T-helper 1 cell treated with Interleukin-12 subunit alpha and Interleukin-12 subunit beta and Interleukin-4 antibody, amounts not matched to agents 30 μg/mL and 1 μg/mL, for 36 hours (primary cell): ENCODE results near the gene VAMP8.
A peak's percentile ranks its signal among the peaks of the same experiment; 100 is the strongest.
"Not testable (repeated sequence)": the region's sequence is repeated elsewhere in the genome, so short reads cannot be mapped to it uniquely, and the experiment has no call there.

Source experiments
- H3K27ac Mint-ChIP-seq: one replicate; pipeline ENCODE4 v1.8.0; 2021; ENCODE audit warnings: mild to moderate bottlenecking, mixed read lengths
- H3K27me3 Mint-ChIP-seq: one replicate; pipeline ENCODE4 v1.8.0; 2021; ENCODE audit warnings: low read depth, mixed read lengths
- H3K36me3 Mint-ChIP-seq: one replicate; pipeline ENCODE4 v1.8.0; 2021; ENCODE audit warnings: low read depth, mixed read lengths
- H3K4me1 Mint-ChIP-seq: one replicate; pipeline ENCODE4 v1.8.0; 2021; ENCODE audit warnings: low read depth, mixed read lengths
- H3K4me3 Mint-ChIP-seq: one replicate; pipeline ENCODE4 v1.8.0; 2021; ENCODE audit warnings: mild to moderate bottlenecking, moderate library complexity, mixed read lengths
- H3K9me3 Mint-ChIP-seq: one replicate; pipeline ENCODE4 v1.8.0; 2021; ENCODE audit warnings: mixed read lengths

The VAMP8 gene

DNA sequence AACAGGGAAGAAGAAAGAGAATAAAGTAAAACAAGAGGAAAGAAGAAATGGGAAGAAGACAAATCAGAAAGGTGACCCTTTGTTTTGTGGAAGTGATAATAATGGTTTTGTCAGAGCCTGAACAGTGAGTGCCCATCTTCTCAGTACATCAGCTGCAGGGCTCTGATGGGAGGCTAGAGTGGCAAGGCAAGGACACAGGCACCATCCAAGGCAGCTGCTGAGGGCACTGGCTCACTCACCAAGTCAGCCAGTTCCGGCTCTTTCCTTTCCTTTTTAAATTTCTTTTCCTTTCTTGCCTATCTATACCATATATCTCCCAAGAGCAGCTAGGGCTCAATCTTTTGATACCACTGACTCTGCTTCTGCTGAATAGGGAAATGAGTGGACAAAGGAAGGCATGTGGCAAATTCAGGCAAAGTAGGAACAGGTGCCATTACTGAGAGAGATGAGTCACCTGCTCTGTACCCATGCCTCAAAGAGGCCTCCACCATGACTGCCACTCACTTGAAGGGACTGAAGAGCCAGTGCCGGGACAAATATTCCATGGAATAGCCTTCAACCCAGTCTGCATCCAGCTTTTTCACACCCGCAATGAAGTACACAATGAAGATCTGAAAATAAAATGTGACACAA, 22.3 kb upstream of the VAMP8 start:
- peaks cover 36% of the 10 kb centered on the region for H3K36me3 Mint-ChIP-seq
- H3K27me3 Mint-ChIP-seq = no peaks in the 10 kb centered on the region
- no peak overlapping the region for H3K4me3 Mint-ChIP-seq
- H3K27ac Mint-ChIP-seq = no peak overlapping the region
- peaks cover 14% of the 10 kb centered on the region for H3K4me1 Mint-ChIP-seq
- no peaks in the 10 kb centered on the region for H3K9me3 Mint-ChIP-seq

- H3K9me3 Mint-ChIP-seq = no peaks in the 10 kb centered on the region
- H3K27me3 Mint-ChIP-seq = no peaks in the 10 kb centered on the region
- no peak overlapping the region for H3K27ac Mint-ChIP-seq
- H3K36me3 Mint-ChIP-seq = peaks cover 24% of the 10 kb centered on the region
- H3K4me1 Mint-ChIP-seq = peaks cover 18% of the 10 kb centered on the region
- H3K4me3 Mint-ChIP-seq = no peak overlapping the region
Measured at GRCh38 chr2:85557130-85557529, 20.3 kb upstream of the VAMP8 start.

GRCh38 chr2:85558160-85558559, 19.2 kb upstream of the VAMP8 start:
- Mint-ChIP-seq H3K36me3 (peaks cover 15% of the 10 kb centered on the region), H3K27ac (no peak overlapping the region), H3K27me3 (no peaks in the 10 kb centered on the region), H3K4me1 (peaks cover 16% of the 10 kb centered on the region), H3K9me3 (no peaks in the 10 kb centered on the region), H3K4me3 (no peak overlapping the region)

DNA sequence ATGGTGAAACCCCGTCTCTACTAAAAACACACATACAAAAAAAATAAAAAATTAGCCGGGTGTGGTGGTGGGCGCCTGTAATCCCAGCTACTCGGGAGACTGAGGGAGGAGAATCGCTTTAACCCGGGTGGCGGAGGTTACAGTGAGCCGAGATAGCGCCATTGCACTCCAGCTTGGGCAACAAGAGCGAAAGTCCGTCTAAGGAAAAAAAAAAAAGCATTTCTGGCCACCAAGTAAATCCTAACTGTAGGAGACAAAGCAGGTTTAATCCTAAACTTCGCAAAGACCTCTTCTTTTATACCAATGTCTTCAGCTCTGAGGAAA, 17.0 kb upstream of the VAMP8 start:
- Mint-ChIP-seq H3K4me3 (peak overlapping the region; percentile 91), H3K27ac (peak overlapping the region; percentile 93), H3K4me1 (peaks cover 22% of the 10 kb centered on the region)
- not testable (repeated sequence) for H3K27me3 Mint-ChIP-seq, H3K9me3 Mint-ChIP-seq, H3K36me3 Mint-ChIP-seq

- Mint-ChIP-seq H3K9me3 (no peaks in the 10 kb centered on the region), H3K4me1 (peaks cover 22% of the 10 kb centered on the region), H3K36me3 (peaks cover 2% of the 10 kb centered on the region)
Measured at GRCh38 chr2:85560812-85561279, 16.5 kb upstream of the VAMP8 start.

DNA sequence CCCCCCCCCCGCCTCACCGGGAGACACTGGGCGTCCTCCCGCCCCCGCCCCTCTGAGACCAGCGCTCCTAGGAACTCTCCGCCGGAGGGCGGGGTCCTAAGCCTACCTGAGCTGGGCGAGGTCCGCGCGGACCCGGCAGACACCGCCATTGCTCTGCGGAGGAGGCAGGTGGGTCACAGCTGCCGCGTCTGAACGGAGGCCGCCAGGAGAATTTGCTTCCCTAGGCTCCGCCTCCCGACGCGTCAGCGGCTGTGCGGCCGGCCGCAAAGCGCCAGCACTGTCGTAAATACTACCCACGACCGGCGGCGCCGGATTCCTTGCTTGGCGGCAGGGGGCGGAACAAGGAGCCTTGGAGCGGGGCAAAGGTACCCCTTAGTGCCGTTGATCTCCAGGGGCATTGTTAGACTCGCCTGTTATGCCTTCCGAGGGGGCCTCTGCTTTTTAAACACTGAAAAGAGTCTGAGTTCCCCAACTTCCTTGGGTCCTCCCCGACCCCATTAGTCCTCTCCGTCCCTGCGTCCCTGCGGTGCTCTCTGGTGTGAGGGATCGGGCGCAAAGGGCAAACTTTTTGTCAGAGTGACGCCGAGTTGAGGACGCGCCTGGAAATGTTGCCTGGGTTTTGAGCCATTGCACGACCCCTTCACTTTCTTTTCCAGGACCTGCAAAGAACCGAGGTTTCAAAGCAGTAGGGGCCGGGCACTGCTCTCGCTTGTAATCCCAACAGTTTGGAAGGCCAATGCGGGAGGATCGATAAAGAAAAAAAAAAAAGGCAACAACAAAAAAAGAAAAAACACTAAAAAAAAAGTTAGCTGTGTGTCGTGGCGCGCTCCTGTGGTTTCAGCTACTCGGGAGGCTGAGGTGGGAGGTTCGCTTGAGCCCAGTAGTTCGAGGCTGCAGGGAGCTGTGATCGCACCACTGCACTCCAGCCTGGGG, 15.8 kb upstream of the VAMP8 start, which contains the start of gene GGCX:
TSS of gene GGCX (minus strand) at position 214 of the 933 bp plus-strand sequence. CDS start at position 149, 65 bp downstream.
- Mint-ChIP-seq H3K27ac (peak within 1 kb of the TSS; percentile 93), H3K4me3 (peak within 1 kb of the TSS; percentile 91), H3K27me3 (peaks cover 4% of the 10 kb centered on the region), H3K9me3 (no peaks in the 10 kb centered on the region), H3K36me3 (no peaks in the 10 kb centered on the region), H3K4me1 (peaks cover 22% of the 10 kb centered on the region)

More at GRCh38 chr2:85560812-85561279, 16.5 kb upstream of the VAMP8 start:
- Mint-ChIP-seq H3K4me3 (peak overlapping the region; percentile 91), H3K27me3 (peaks cover 4% of the 10 kb centered on the region), H3K27ac (peak overlapping the region; percentile 93)

DNA sequence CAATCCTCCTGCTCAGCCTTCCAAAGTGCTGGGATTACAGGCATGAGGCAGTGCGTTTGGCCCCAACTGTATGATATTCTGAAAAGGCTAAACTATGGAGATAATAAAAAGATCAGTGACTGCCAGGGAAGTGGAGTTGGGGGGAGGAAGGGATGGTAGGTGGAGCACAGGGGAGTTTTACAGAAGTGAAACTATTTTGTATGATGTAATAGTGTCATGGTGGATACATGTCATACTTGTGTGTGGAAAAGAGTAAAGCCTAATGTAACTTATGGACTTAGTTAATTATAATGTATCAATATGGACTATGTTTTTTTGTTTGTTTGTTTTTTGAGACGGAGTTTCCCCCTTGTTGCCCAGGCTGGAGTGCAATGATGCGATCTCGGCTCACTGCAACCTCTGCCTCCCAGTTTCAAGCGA, 13.2 kb upstream of the VAMP8 start:
- H3K4me3 Mint-ChIP-seq = peak overlapping the region; percentile 8
- H3K4me1 Mint-ChIP-seq = peaks cover 20% of the 10 kb centered on the region
- no peaks in the 10 kb centered on the region for H3K9me3 Mint-ChIP-seq
- peak overlapping the region; percentile 14 for H3K27ac Mint-ChIP-seq
- peaks cover 7% of the 10 kb centered on the region for H3K27me3 Mint-ChIP-seq
- no peaks in the 10 kb centered on the region for H3K36me3 Mint-ChIP-seq

- no peaks in the 10 kb centered on the region for H3K36me3 Mint-ChIP-seq
- peaks cover 8% of the 10 kb centered on the region for H3K4me1 Mint-ChIP-seq
- H3K27me3 Mint-ChIP-seq = peaks cover 22% of the 10 kb centered on the region
- H3K4me3 Mint-ChIP-seq = no peak overlapping the region
- H3K27ac Mint-ChIP-seq = no peak overlapping the region
- no peaks in the 10 kb centered on the region for H3K9me3 Mint-ChIP-seq
Measured at GRCh38 chr2:85566265-85566664, 11.1 kb upstream of the VAMP8 start.

- Mint-ChIP-seq H3K27ac (no peak overlapping the region), H3K4me3 (no peak overlapping the region)
Measured at GRCh38 chr2:85575739-85576138, 1.6 kb upstream of the VAMP8 start.

GRCh38 chr2:85577063-85577385, 362 bp upstream of the VAMP8 start:
- peaks cover 7% of the 10 kb centered on the region for H3K27me3 Mint-ChIP-seq
- H3K36me3 Mint-ChIP-seq = peaks cover 19% of the 10 kb centered on the region
- no peaks in the 10 kb centered on the region for H3K9me3 Mint-ChIP-seq
- peak overlapping the region; percentile 77 for H3K27ac Mint-ChIP-seq
- peak overlapping the region; percentile 93 for H3K4me3 Mint-ChIP-seq
- peaks cover 33% of the 10 kb centered on the region for H3K4me1 Mint-ChIP-seq

More at GRCh38 chr2:85575739-85576138, 1.6 kb upstream of the VAMP8 start:
- H3K9me3 Mint-ChIP-seq = no peaks in the 10 kb centered on the region
- H3K27me3 Mint-ChIP-seq = peaks cover 19% of the 10 kb centered on the region
- H3K36me3 Mint-ChIP-seq = peaks cover 11% of the 10 kb centered on the region
- H3K4me1 Mint-ChIP-seq = peaks cover 27% of the 10 kb centered on the region

DNA sequence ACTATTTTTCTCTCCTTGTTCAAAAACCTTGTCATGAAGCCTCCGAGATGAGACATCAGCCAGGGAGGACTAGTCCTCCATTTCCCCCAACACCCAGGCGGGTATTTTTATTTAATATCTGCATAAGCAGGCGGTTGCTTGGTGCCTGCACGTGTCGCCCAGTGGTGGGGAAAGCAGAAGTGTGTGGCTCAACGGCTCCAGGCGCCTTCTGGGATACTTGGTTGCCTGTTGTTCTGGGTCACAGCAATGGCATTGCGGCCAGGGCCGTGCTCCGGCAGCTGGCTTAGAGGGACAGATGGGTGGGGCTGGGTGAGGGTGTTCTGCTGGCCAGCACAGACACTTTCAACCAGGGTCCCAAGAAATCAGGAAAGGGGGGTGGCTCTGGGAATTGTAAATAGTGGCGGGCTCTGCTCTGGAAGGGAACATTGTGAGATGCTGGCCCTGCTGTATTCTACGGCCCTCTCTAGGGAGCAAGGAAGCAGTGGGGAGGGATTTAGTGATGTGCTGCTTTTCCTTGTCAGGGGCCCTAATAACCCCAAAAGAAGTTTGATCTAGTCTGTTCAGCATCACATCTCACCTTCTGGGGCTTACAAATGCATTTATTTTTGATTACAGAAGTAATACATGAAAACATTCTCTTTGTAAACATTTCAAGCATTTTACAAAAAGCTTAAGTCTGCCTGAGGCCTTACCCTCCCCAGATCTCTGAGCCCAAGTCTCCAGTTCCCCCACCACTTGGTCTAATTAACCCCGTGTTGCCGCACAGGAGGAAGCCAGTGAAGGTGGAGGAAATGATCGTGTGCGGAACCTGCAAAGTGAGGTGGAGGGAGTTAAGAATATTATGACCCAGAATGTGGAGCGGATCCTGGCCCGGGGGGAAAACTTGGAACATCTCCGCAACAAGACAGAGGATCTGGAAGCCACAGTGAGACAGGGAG, 1.1 kb downstream of the VAMP8 start:
- peak overlapping the region; percentile 77 for H3K27ac Mint-ChIP-seq
- H3K4me1 Mint-ChIP-seq = peaks cover 39% of the 10 kb centered on the region
- H3K36me3 Mint-ChIP-seq = peaks cover 27% of the 10 kb centered on the region
- H3K4me3 Mint-ChIP-seq = peak overlapping the region; percentile 93
- no peaks in the 10 kb centered on the region for H3K27me3 Mint-ChIP-seq
- H3K9me3 Mint-ChIP-seq = no peaks in the 10 kb centered on the region

- Mint-ChIP-seq H3K4me3 (peak overlapping the region; percentile 93), H3K4me1 (peaks cover 45% of the 10 kb centered on the region), H3K9me3 (no peaks in the 10 kb centered on the region), H3K27ac (peak overlapping the region; percentile 70), H3K27me3 (no peaks in the 10 kb centered on the region), H3K36me3 (peaks cover 29% of the 10 kb centered on the region)
Measured at GRCh38 chr2:85579266-85579935, 2.0 kb downstream of the VAMP8 start.

DNA sequence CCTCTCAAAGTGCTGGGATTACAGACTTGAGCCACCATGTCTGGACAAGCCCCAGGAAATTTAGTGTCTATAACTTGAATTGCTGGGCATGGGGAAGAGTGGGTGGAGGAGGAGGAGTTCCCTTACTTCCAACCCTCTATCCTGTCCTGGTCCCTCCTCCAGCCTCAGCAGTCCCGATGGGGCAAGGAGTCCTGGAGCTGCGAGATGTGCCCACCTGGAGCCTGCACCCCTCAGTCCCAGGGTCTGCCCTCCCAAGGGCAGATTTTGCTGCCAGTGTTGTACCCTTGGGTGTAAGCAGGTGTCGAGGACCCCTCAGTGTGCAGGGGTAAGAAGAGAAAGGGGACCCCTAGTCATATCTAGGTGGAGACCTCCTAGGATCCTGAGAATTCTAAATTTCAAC, 2.8 kb downstream of the VAMP8 start:
- Mint-ChIP-seq H3K9me3 (no peaks in the 10 kb centered on the region), H3K27ac (no peak overlapping the region), H3K4me3 (peak overlapping the region; percentile 53), H3K27me3 (no peaks in the 10 kb centered on the region), H3K4me1 (peaks cover 50% of the 10 kb centered on the region), H3K36me3 (peaks cover 29% of the 10 kb centered on the region)

- Mint-ChIP-seq H3K27me3 (no peaks in the 10 kb centered on the region), H3K4me1 (peaks cover 59% of the 10 kb centered on the region), H3K4me3 (peak overlapping the region; percentile 2), H3K27ac (peak overlapping the region; percentile 16), H3K9me3 (no peaks in the 10 kb centered on the region), H3K36me3 (peaks cover 28% of the 10 kb centered on the region)
Measured at GRCh38 chr2:85582492-85582891, 5.1 kb downstream of the VAMP8 start.
